ENCODE data around the gene TMEFF2. TPM values are rescaled to one million over a fixed set of nuclear protein-coding genes. Genes with fewer than 3 reads are reported as not detected.

TMEFF2 gene
- total and polyA plus RNA-seq, 10 donors: not detected

DNA sequence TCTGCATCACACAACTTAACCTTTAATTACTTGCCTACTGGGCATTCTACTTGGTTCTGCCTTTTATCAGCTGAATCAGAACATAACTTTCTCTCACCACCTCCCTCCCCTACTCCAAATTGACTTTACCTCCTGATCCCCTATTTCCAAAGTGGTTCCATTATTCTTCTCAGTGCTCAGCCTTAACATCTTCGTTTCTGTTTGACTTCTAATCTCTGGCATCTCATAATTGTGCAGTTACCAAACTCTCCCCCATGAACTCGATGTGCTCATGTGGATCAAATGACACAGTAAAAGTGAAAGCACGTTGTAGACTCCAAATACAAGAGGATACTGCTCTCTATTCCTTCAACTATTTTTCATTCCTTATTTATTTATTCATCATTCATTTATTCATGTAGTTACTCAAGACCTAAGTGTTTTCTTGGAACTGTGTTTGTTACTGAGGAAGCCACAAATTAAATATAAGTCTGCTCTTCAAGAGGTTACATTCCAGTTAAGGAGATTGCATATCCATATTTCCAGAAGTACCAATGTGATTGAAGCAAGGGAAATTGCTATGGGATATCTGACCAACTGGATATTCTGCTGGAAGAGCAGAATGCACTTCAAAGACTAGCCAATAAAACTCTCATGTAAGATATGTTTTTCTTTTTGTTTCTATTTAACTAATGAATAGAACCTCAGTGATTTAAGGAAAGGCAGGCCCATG lies 158.8 kb downstream of the TMEFF2 start:
- Histone ChIP-seq H3K9me3 (no peaks in the 10 kb centered on the region), H3K4me3 (no peak overlapping the region), H3K36me3 (no peaks in the 10 kb centered on the region), H3K4me1 (no peaks in the 10 kb centered on the region), H3K27ac (peak overlapping the region in 2 of 8 donors; percentile 9 to 26), H3K27me3 (replicated peaks in 1 of 7) (no peaks in the 10 kb centered on the region)
- DNase-seq: no peak
- intact Hi-C loops (cut with DNase I; ENCODE audit: low total_unique reads): no loop called here
- 42 to 73% (median 63%) methylated on average over 3 of the region's 3 CpGs for WGBS, 5 donors
- TF ChIP-seq POLR2AphosphoS5 (IDR thresholded peaks at IDR 0.05): no peak
- TF ChIP-seq, protein P1, sequence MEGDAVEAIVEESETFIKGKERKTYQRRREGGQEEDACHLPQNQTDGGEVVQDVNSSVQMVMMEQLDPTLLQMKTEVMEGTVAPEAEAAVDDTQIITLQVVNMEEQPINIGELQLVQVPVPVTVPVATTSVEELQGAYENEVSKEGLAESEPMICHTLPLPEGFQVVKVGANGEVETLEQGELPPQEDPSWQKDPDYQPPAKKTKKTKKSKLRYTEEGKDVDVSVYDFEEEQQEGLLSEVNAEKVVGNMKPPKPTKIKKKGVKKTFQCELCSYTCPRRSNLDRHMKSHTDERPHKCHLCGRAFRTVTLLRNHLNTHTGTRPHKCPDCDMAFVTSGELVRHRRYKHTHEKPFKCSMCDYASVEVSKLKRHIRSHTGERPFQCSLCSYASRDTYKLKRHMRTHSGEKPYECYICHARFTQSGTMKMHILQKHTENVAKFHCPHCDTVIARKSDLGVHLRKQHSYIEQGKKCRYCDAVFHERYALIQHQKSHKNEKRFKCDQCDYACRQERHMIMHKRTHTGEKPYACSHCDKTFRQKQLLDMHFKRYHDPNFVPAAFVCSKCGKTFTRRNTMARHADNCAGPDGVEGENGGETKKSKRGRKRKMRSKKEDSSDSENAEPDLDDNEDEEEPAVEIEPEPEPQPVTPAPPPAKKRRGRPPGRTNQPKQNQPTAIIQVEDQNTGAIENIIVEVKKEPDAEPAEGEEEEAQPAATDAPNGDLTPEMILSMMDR (IDR thresholded peaks at IDR 0.05 in 8 of 11, conservative IDR thresholded peaks at IDR 0.05 in 3 of 11): no peak
- TF ChIP-seq POLR2A (IDR thresholded peaks at IDR 0.05): no peak

DNA sequence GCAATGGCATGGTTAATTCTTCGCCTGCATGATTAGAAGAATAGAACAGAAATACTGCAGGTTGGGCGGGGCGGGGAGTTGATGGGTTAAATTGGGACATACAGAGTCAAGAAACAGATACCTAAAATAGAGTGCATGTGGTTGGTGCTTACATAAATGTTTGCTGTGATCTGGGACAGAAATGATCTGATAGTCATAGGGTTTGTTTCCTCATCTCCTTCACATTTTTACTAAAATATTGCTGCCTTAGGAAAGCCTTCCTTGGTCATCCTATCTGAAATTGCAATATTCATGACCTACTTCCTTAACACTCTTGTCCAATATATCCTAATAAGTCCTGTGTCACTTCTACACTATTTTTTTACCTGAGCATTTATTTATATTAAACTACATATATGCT lies 163.9 kb downstream of the TMEFF2 start:
- 90 to 100% (median 93%) methylated on average over 3 of the region's 3 CpGs for WGBS, 5 donors
- TF ChIP-seq, protein P1 (IDR thresholded peaks at IDR 0.05 in 8 of 11, conservative IDR thresholded peaks at IDR 0.05 in 3 of 11): no peak
- TF ChIP-seq POLR2A (IDR thresholded peaks at IDR 0.05): no peak
- TF ChIP-seq POLR2AphosphoS5 (IDR thresholded peaks at IDR 0.05): no peak
- Histone ChIP-seq H3K27ac (no peak overlapping the region), H3K36me3 (no peaks in the 10 kb centered on the region), H3K4me3 (no peak overlapping the region), H3K9me3 (no peaks in the 10 kb centered on the region), H3K4me1 (no peaks in the 10 kb centered on the region), H3K27me3 (replicated peaks in 1 of 7) (no peaks in the 10 kb centered on the region)
- DNase-seq: no peak
- intact Hi-C loops (cut with DNase I; ENCODE audit: low total_unique reads): no loop called here

DNA sequence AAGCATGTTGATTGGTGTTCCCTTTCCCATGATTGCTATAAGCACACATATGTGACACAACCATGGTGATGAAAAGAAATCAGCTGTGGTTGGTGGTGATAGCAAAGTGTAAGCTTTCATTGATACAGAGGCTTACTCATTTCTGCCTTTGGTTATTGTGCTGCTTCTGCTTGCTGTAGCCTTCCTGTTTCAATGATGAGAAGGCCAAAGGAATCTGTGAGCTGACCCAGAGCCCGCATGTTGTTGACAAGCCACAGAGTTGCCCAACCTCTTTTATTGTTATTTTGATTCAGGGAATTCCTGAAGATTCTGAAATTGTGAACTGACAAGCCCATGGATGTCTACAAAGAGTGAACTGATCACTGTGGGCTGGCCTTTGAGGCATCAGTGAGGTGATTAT lies 164.4 kb downstream of the TMEFF2 start:
- TF ChIP-seq POLR2A (IDR thresholded peaks at IDR 0.05) (no peak), POLR2AphosphoS5 (IDR thresholded peaks at IDR 0.05) (no peak)
- TF ChIP-seq, protein P1 (IDR thresholded peaks at IDR 0.05 in 8 of 11, conservative IDR thresholded peaks at IDR 0.05 in 3 of 11): no peak
- WGBS, 5 donors: 75 to 94% (median 86%) methylated on average over 1 of the region's 1 CpG

DNA sequence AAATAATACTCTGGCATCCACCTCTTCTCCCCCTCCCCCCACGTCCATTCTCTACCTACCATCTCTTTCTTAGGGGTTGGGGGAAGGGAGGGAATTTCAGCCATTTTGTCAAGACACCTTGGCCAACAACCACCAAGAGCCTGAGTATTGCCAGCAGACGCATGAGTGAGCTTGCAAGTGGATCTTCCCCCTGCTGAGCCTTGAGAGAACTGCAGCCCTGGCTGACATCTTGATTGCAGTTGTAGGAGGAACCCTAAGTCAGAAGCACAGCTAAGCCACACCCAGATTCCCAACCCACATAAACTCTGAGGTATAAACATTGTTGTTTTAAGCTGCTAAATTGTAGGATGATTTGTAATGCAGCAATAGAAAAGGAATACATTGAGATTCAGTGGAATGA lies 165.6 kb downstream of the TMEFF2 start:
- WGBS, 5 donors: 68 to 86% (median 82%) methylated on average over 2 of the region's 2 CpGs
- DNase-seq: no peak
- no peaks in the 10 kb centered on the region for H3K9me3 ChIP-seq
- H3K4me3 ChIP-seq: no peak overlapping the region
- intact Hi-C loops (cut with DNase I; ENCODE audit: low total_unique reads): no loop called here
- no peak overlapping the region for H3K27ac ChIP-seq
- no peaks in the 10 kb centered on the region for H3K4me1 ChIP-seq
- no peaks in the 10 kb centered on the region for H3K36me3 ChIP-seq
- no peaks in the 10 kb centered on the region for H3K27me3 ChIP-seq (replicated peaks in 1 of 7)
- TF ChIP-seq POLR2A (IDR thresholded peaks at IDR 0.05): no peak
- TF ChIP-seq, protein P1 (IDR thresholded peaks at IDR 0.05 in 8 of 11, conservative IDR thresholded peaks at IDR 0.05 in 3 of 11): no peak
- no peak for TF ChIP-seq POLR2AphosphoS5 (IDR thresholded peaks at IDR 0.05)

More for the DNA sequence above, 164.4 kb downstream of the TMEFF2 start:
- H3K4me1 ChIP-seq: no peaks in the 10 kb centered on the region
- no peaks in the 10 kb centered on the region for H3K27me3 ChIP-seq (replicated peaks in 1 of 7)
- no peaks in the 10 kb centered on the region for H3K9me3 ChIP-seq
- intact Hi-C loops (cut with DNase I; ENCODE audit: low total_unique reads): no loop called here
- H3K27ac ChIP-seq: no peak overlapping the region
- DNase-seq: no peak
- H3K36me3 ChIP-seq: no peaks in the 10 kb centered on the region
- H3K4me3 ChIP-seq: no peak overlapping the region

Measured in spleen (tissue), 11 donors.